ENCODE data around the gene BTBD19. TPM values are rescaled to one million over a fixed set of nuclear protein-coding genes. Genes with fewer than 3 reads are reported as not detected.
A peak's percentile ranks its signal among the peaks of the same experiment; 100 is the strongest.

Gene BTBD19
- total RNA-seq, 1 donor from 2014 or later: 5.7 TPM

DNA sequence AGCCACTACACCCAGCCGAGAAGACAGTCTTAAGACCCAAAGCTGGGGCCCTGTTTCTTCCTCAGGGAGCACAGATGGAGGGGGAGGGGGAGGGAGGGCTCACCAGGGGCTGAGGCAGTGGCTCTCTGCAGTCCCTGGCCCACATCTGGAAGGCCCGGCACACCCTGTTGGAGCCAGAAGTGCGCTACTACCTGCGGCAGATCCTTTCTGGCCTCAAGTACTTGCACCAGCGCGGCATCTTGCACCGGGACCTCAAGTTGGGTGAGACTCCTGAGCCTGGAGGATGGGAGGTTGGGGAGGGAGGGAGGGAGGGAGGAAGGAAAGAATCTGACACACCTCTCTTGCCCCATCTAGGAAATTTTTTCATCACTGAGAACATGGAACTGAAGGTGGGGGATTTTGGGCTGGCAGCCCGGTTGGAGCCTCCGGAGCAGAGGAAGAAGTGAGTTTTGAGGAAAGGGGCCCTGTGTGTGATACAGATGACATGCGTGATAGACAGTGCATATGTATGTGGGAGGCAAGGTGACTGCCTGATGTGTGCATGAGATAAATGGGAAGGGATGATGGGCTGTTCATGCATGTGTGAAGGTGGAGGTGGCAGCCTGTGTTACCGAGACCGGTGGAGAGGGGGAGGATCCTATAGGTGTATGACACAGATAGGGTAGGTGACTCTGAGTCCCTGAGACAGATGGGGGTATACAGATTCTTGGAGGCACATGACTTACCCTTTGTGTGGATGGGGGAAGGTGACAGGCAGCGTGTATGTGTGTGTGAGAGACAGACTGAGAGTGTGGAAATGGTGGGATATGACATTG, 6.6 kb upstream of the BTBD19 start:
- Histone ChIP-seq H3K9ac (ENCODE audit: low read depth in 1 of 3, low read length in 3 of 3) (peak overlapping the region; percentile 16 to 70 (median 54)), H3K9me3 (ENCODE audit: control insufficient read depth in 3 of 3, low read length in 3 of 3) (no peaks in the 10 kb centered on the region), H3K4me1 (ENCODE audit: control insufficient read depth in 3 of 3, insufficient read depth in 3 of 3, low read length in 3 of 3) (peaks cover 24 to 59% (median 52%) of the 10 kb centered on the region in 3 donors)

DNA sequence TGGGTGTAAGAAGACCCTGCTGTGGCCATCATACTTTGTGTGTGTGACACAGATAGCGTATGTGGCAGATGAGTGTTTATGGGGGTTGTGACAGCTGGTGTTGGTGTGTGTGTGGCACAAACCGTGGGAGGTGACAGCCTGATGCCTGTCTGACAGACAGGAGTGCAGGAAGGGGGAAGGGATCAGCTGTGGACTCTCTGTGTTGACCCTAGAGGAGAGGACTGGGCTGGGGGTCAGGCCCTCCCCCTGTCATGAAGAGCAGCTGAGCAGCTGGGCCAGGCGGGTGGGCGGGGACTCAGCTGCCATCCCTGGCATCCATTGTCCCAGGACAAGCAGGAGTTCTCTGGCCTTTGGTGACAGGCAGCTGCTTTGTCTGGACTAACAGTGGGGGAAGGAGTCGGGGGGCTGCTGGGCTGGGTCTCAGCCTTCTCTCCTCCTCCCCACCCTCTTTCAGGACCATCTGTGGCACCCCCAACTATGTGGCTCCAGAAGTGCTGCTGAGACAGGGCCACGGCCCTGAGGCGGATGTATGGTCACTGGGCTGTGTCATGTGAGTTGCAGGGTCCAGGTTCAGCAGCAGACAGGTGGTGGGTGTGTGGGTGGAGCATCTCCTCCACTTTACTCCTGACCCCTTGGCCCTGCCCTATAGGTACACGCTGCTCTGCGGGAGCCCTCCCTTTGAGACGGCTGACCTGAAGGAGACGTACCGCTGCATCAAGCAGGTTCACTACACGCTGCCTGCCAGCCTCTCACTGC, 5.8 kb upstream of the BTBD19 start:
- Histone ChIP-seq H3K9me3 (ENCODE audit: control insufficient read depth in 3 of 3, low read length in 3 of 3) (no peaks in the 10 kb centered on the region), H3K4me1 (ENCODE audit: control insufficient read depth in 3 of 3, insufficient read depth in 3 of 3, low read length in 3 of 3) (peaks cover 32 to 66% (median 59%) of the 10 kb centered on the region in 3 donors), H3K27me3 (ENCODE audit: control insufficient read depth in 3 of 3, insufficient read depth in 3 of 3, low read length in 3 of 3) (no peaks in the 10 kb centered on the region), H3K9ac (ENCODE audit: low read depth in 1 of 3, low read length in 3 of 3) (peak overlapping the region; percentile 16 to 70 (median 54)), H3K36me3 (ENCODE audit: control insufficient read depth in 3 of 3, insufficient read depth in 3 of 3, low read length in 3 of 3) (peaks cover 23 to 38% (median 30%) of the 10 kb centered on the region in 3 donors), H3K27ac (ENCODE audit: low read depth, low read length) (peak overlapping the region; percentile 55), H3K4me3 (ENCODE audit: low read length in 3 of 3) (peak overlapping the region; percentile 59 to 79 (median 60))

More for the DNA sequence above, 6.6 kb upstream of the BTBD19 start:
- Histone ChIP-seq H3K36me3 (ENCODE audit: control insufficient read depth in 3 of 3, insufficient read depth in 3 of 3, low read length in 3 of 3) (peaks cover 23 to 38% (median 27%) of the 10 kb centered on the region in 3 donors), H3K4me3 (ENCODE audit: low read length in 3 of 3) (peak overlapping the region; percentile 59 to 79 (median 60)), H3K27me3 (ENCODE audit: control insufficient read depth in 3 of 3, insufficient read depth in 3 of 3, low read length in 3 of 3) (no peaks in the 10 kb centered on the region), H3K27ac (ENCODE audit: low read depth, low read length) (peak overlapping the region; percentile 55)

DNA sequence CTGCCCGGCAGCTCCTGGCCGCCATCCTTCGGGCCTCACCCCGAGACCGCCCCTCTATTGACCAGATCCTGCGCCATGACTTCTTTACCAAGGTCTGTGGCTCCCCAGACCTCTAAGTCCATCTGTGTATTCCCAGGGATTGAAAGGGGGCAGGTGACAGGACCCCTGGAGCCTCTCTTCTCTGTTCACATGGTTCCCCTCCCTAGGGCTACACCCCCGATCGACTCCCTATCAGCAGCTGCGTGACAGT, 5.3 kb upstream of the BTBD19 start:
- Histone ChIP-seq H3K9me3 (ENCODE audit: control insufficient read depth in 3 of 3, low read length in 3 of 3) (no peaks in the 10 kb centered on the region), H3K27me3 (ENCODE audit: control insufficient read depth in 3 of 3, insufficient read depth in 3 of 3, low read length in 3 of 3) (no peaks in the 10 kb centered on the region), H3K9ac (ENCODE audit: low read depth in 1 of 3, low read length in 3 of 3) (peak overlapping the region in 1 of 3 donors; percentile 7), H3K36me3 (ENCODE audit: control insufficient read depth in 3 of 3, insufficient read depth in 3 of 3, low read length in 3 of 3) (peaks cover 23 to 38% (median 30%) of the 10 kb centered on the region in 3 donors), H3K4me3 (ENCODE audit: low read length in 3 of 3) (no peak overlapping the region), H3K27ac (ENCODE audit: low read depth, low read length) (peak overlapping the region; percentile 55), H3K4me1 (ENCODE audit: control insufficient read depth in 3 of 3, insufficient read depth in 3 of 3, low read length in 3 of 3) (peaks cover 37 to 71% (median 64%) of the 10 kb centered on the region in 3 donors)

DNA sequence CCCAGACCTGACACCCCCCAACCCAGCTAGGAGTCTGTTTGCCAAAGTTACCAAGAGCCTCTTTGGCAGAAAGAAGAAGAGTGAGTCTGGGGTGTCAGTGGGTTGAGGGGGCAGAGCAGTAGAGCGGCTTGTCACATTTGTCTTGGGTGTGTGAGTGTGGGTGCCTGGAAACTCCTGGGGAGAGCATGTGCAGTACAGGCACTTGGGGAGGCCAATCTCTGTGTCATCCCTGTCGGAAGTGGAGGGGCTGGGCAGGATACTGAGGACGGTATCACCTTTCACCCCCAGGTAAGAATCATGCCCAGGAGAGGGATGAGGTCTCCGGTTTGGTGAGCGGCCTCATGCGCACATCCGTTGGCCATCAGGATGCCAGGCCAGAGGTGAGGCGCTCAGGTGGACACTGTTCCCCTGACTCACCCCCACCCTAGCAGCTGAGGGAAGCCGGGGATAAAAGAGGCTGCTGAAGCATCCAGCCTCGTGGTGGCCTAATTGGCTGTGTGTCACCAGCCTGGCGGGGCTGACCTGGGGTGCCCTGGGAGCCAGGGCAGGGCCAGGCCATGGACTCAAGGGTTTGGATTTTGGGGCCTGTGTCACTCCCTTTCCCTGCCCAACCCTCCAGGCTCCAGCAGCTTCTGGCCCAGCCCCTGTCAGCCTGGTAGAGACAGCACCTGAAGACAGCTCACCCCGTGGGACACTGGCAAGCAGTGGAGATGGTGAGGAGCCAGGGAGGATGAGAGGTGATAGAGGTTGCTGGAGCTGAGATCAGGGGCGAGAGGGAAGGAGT, 4.8 kb upstream of the BTBD19 start:
- Histone ChIP-seq H3K36me3 (ENCODE audit: control insufficient read depth in 3 of 3, insufficient read depth in 3 of 3, low read length in 3 of 3) (peaks cover 23 to 38% (median 30%) of the 10 kb centered on the region in 3 donors), H3K4me1 (ENCODE audit: control insufficient read depth in 3 of 3, insufficient read depth in 3 of 3, low read length in 3 of 3) (peaks cover 41 to 77% (median 70%) of the 10 kb centered on the region in 3 donors), H3K27me3 (ENCODE audit: control insufficient read depth in 3 of 3, insufficient read depth in 3 of 3, low read length in 3 of 3) (no peaks in the 10 kb centered on the region), H3K9me3 (ENCODE audit: control insufficient read depth in 3 of 3, low read length in 3 of 3) (no peaks in the 10 kb centered on the region), H3K9ac (ENCODE audit: low read depth in 1 of 3, low read length in 3 of 3) (peak overlapping the region in 2 of 3 donors; percentile 7 to 40), H3K4me3 (ENCODE audit: low read length in 3 of 3) (no peak overlapping the region), H3K27ac (ENCODE audit: low read depth, low read length) (peak overlapping the region; percentile 55)

DNA sequence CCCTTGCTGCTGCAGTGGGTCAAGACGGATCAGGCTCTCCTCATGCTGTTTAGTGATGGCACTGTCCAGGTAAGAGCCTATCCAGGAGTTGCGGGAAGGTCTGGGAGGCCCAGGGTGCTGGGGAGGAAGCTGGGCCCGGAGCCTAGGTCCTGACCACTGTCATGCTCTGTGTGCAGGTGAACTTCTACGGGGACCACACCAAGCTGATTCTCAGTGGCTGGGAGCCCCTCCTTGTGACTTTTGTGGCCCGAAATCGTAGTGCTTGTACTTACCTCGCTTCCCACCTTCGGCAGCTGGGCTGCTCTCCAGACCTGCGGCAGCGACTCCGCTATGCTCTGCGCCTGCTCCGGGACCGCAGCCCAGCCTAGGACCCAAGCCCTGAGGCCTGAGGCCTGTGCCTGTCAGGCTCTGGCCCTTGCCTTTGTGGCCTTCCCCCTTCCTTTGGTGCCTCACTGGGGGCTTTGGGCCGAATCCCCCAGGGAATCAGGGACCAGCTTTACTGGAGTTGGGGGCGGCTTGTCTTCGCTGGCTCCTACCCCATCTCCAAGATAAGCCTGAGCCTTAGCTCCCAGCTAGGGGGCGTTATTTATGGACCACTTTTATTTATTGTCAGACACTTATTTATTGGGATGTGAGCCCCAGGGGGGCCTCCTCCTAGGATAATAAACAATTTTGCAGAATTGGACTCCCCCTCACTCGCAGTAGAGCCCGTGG, 2.9 kb upstream of the BTBD19 start:
- peak overlapping the region; percentile 98 for H3K27ac ChIP-seq (ENCODE audit: low read depth, low read length)

DNA sequence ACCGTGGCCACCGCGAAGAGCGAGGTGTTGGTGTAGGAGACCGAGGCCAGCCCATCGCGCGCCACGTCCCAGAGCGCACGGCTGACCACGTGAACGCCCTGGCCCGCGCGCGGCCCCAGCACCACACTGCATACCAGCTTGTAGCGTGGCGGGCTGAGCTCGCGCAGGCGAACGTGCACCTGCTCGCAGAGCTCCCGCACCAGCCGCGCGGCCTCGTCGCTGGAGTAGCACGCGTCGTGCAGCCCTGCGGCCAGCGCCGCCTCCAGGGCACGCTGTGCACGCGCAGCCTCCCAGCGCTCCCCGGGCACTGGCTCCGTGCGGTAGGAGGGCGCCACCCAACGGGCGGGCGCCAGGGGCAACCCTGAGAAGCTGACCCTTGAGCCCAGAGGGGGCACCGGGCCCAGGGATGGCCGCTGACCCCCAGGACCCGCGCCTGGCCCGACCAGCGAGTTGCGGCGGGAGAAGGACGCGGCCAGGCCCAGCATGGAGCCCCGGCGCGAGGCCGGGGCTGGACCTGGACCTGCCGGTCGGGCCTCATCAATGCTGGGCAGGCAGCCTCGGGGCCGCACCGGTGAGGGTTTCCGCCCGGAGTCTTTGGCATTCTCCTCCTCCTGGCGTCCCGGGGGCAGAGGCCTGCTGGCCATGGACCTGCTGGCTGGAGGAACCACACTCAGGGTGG, 2.2 kb upstream of the BTBD19 start:
- H3K9ac ChIP-seq (ENCODE audit: low read depth in 1 of 3, low read length in 3 of 3): peak overlapping the region; percentile 63 to 87 (median 85)

More for the DNA sequence above, 2.9 kb upstream of the BTBD19 start:
- peaks cover 23 to 38% (median 30%) of the 10 kb centered on the region in 3 donors for H3K36me3 ChIP-seq (ENCODE audit: control insufficient read depth in 3 of 3, insufficient read depth in 3 of 3, low read length in 3 of 3)
- H3K9me3 ChIP-seq (ENCODE audit: control insufficient read depth in 3 of 3, low read length in 3 of 3): no peaks in the 10 kb centered on the region
- H3K4me3 ChIP-seq (ENCODE audit: low read length in 3 of 3): no peak overlapping the region
- peaks cover 61 to 85% (median 85%) of the 10 kb centered on the region in 3 donors for H3K4me1 ChIP-seq (ENCODE audit: control insufficient read depth in 3 of 3, insufficient read depth in 3 of 3, low read length in 3 of 3)
- H3K27me3 ChIP-seq (ENCODE audit: control insufficient read depth in 3 of 3, insufficient read depth in 3 of 3, low read length in 3 of 3): no peaks in the 10 kb centered on the region
- H3K9ac ChIP-seq (ENCODE audit: low read depth in 1 of 3, low read length in 3 of 3): no peak overlapping the region

DNA sequence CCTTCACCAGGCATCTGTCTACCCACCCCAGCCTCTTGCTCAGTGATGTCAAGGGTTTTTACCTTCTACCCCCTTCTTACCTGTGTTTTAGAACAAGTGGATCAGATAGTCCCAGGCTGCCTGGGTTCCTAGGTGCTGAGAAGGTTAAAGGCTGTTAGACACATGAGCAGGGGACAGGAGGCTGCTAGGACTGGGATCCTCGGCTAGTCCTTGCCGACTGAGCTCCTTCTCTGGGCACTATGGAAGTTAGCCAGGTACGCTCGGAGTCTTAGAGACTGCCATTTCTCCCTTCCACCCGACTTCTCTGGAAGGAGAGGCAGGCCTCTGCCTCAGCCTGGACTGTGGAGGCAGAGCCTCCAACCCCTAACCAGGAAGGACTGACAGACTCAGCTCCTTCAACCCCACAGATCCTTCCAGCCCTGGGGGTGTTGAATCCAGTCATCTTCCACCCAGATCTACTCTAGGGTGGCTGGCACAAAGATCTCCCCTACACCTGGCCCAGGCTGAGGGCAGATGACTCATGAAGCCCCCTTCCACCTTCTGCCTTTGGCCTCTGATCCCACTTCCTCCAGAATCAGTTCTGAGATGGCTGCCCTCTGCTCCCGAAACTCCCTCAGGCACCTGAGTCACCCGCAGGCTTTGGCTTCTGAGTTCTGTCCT, 1.5 kb upstream of the BTBD19 start, which contains the start of gene DYNLT4:
TSS of gene DYNLT4 (minus strand) at position 648 of the 660 bp plus-strand sequence. CDS start 683 bp downstream, outside the sequence.
- Histone ChIP-seq H3K27me3 (ENCODE audit: control insufficient read depth in 3 of 3, insufficient read depth in 3 of 3, low read length in 3 of 3) (no peaks in the 10 kb centered on the region), H3K4me1 (ENCODE audit: control insufficient read depth in 3 of 3, insufficient read depth in 3 of 3, low read length in 3 of 3) (peaks cover 67 to 90% (median 88%) of the 10 kb centered on the region in 3 donors), H3K4me3 (ENCODE audit: low read length in 3 of 3) (peak within 1 kb of the TSS; percentile 52 to 66 (median 55)), H3K9me3 (ENCODE audit: control insufficient read depth in 3 of 3, low read length in 3 of 3) (no peaks in the 10 kb centered on the region), H3K27ac (ENCODE audit: low read depth, low read length) (peak within 1 kb of the TSS; percentile 98), H3K9ac (ENCODE audit: low read depth in 1 of 3, low read length in 3 of 3) (peak within 1 kb of the TSS; percentile 69 to 87 (median 85)), H3K36me3 (ENCODE audit: control insufficient read depth in 3 of 3, insufficient read depth in 3 of 3, low read length in 3 of 3) (peaks cover 23 to 38% (median 30%) of the 10 kb centered on the region in 3 donors)

More for the DNA sequence above, 2.2 kb upstream of the BTBD19 start:
- Histone ChIP-seq H3K4me1 (ENCODE audit: control insufficient read depth in 3 of 3, insufficient read depth in 3 of 3, low read length in 3 of 3) (peaks cover 65 to 86% (median 84%) of the 10 kb centered on the region in 3 donors), H3K9me3 (ENCODE audit: control insufficient read depth in 3 of 3, low read length in 3 of 3) (no peaks in the 10 kb centered on the region), H3K36me3 (ENCODE audit: control insufficient read depth in 3 of 3, insufficient read depth in 3 of 3, low read length in 3 of 3) (peaks cover 23 to 38% (median 31%) of the 10 kb centered on the region in 3 donors), H3K27ac (ENCODE audit: low read depth, low read length) (peak overlapping the region; percentile 98), H3K27me3 (ENCODE audit: control insufficient read depth in 3 of 3, insufficient read depth in 3 of 3, low read length in 3 of 3) (no peaks in the 10 kb centered on the region), H3K4me3 (ENCODE audit: low read length in 3 of 3) (peak overlapping the region; percentile 52 to 66 (median 55))

DNA sequence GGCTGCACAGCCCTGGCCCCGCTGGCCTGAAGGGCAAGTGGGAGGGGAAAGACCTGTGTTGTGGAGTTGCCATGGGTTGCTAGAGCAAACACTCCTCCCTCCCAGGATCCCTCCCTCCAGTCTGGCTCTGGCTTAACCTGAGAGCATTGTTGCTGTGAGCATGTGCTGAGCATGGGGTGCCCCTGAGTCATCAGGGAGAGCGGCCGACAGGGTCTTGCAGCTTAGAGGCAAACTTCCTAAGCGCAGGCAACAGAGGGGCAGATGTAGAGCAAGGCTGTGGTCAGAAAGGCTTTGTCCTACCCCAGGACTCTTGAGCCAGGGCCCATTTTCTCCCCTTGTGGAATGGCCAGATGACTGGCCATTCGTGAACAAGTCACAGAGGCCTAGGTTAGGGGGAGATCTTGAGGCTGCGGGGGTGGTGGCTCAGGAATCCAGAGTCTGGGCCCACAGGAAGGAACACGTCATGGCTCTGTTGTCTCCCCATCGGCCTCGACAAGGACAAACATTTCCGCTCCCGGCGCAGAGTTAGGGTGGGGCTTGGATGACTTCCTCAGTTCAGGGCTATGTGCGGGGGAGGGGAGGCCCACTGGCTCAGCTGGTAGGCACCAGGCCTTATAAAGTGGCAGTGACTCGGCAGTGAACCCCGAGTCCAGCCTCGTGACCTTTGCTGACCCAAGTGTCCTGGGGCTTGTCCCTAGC, 810 bp upstream of the BTBD19 start:
- H3K9me3 ChIP-seq (ENCODE audit: control insufficient read depth in 3 of 3, low read length in 3 of 3): no peaks in the 10 kb centered on the region
- peak overlapping the region; percentile 69 to 87 (median 85) for H3K9ac ChIP-seq (ENCODE audit: low read depth in 1 of 3, low read length in 3 of 3)
- H3K4me1 ChIP-seq (ENCODE audit: control insufficient read depth in 3 of 3, insufficient read depth in 3 of 3, low read length in 3 of 3): peaks cover 65 to 87% (median 86%) of the 10 kb centered on the region in 3 donors
- H3K4me3 ChIP-seq (ENCODE audit: low read length in 3 of 3): peak overlapping the region; percentile 24 to 66 (median 52)
- peak overlapping the region; percentile 98 for H3K27ac ChIP-seq (ENCODE audit: low read depth, low read length)
- peaks cover 23 to 32% (median 25%) of the 10 kb centered on the region in 3 donors for H3K36me3 ChIP-seq (ENCODE audit: control insufficient read depth in 3 of 3, insufficient read depth in 3 of 3, low read length in 3 of 3)
- no peaks in the 10 kb centered on the region for H3K27me3 ChIP-seq (ENCODE audit: control insufficient read depth in 3 of 3, insufficient read depth in 3 of 3, low read length in 3 of 3)

Measured in skeletal muscle tissue (tissue), 4 donors.